ENCODE measurements around the gene PCBP4. TPM values are rescaled to one million over a fixed set of nuclear protein-coding genes. Genes with fewer than 3 reads are reported as not detected.

PCBP4 gene
- polyA plus RNA-seq, 3 donors, result 0.09 to 1.3 (median 0.22) TPM

DNA sequence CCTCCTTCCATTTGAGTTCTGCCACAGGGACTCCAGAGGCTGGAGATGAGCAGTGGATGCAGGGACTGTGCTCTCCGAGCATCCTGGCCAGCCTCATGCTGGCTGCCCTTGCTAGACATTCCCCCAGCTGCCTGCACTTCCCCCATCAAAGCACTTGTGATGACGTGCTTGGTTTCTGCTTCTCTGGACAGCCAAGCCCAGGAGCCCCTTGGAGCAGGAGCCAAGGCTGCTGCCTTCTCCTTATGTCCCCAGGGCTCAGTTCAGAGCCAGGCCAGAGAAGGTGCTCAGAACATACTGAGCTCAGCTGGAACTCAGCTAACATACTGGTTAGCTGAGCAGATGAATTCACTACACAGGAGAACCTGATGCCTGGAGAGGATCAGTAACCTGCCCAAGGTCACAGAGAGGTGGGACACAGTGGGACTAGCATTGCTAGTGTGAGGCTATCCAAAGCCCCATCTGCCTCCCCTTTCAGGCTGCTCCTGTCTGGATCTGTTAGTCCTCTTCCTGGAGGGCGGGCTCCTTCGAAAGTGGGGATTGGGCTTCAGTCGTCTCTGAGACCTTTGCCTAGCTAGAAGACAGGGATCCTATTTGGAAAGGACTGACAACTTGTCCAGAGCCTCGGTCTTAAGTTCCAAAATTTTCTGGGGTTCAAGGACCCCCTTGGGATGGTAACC, 4.3 kb downstream of the PCBP4 start:
- H4K20me1 ChIP-seq (ENCODE audit: insufficient read depth, low read length), result no peaks in the 10 kb centered on the region
- H3K27ac ChIP-seq (ENCODE audit: low read depth in 1 of 2, low read length in 2 of 2), result no peak overlapping the region
- Mint-ChIP-seq H3K36me3 (peaks cover 0 to 6% of the 10 kb centered on the region in 2 donors), H3K27ac (peak overlapping the region in 2 of 7 donors; percentile 19 to 25), H3K4me3 (no peak overlapping the region), H3K9me3 (peaks cover 0 to 13% (median 0%) of the 10 kb centered on the region in 7 donors), H3K27me3 (ENCODE audit: low read depth in 3 of 3) (peaks cover 35 to 70% (median 38%) of the 10 kb centered on the region in 3 donors), H3K4me1 (peaks cover 6% of the 10 kb centered on the region)
- intact Hi-C loops (cut with micrococcal nuclease), result no loop called here
- DNase-seq, result no peak
- no peak overlapping the region for H3K9ac ChIP-seq (ENCODE audit: insufficient read depth, low read length, poor library complexity, severe bottlenecking)
- no peaks in the 10 kb centered on the region for H3K9me3 ChIP-seq (replicated peaks in 1 of 2; ENCODE audit: control insufficient read depth in 1 of 2, insufficient read depth in 1 of 2, low read length in 2 of 2)
- WGBS (ENCODE audit: insufficient coverage), result 88% methylated on average over 5 of the region's 6 CpGs
- H3K4me3 ChIP-seq (replicated peaks in 1 of 3; ENCODE audit: low read depth in 2 of 3, low read length in 3 of 3), result no peak overlapping the region
- no peak overlapping the region for H3K4me2 ChIP-seq (replicated peaks; ENCODE audit: extremely low read depth, low read length, poor library complexity, severe bottlenecking)
- TF ChIP-seq, protein P1, sequence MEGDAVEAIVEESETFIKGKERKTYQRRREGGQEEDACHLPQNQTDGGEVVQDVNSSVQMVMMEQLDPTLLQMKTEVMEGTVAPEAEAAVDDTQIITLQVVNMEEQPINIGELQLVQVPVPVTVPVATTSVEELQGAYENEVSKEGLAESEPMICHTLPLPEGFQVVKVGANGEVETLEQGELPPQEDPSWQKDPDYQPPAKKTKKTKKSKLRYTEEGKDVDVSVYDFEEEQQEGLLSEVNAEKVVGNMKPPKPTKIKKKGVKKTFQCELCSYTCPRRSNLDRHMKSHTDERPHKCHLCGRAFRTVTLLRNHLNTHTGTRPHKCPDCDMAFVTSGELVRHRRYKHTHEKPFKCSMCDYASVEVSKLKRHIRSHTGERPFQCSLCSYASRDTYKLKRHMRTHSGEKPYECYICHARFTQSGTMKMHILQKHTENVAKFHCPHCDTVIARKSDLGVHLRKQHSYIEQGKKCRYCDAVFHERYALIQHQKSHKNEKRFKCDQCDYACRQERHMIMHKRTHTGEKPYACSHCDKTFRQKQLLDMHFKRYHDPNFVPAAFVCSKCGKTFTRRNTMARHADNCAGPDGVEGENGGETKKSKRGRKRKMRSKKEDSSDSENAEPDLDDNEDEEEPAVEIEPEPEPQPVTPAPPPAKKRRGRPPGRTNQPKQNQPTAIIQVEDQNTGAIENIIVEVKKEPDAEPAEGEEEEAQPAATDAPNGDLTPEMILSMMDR (IDR thresholded peaks at IDR 0.05), result no peak
- no peaks in the 10 kb centered on the region for H3K36me3 ChIP-seq (replicated peaks in 1 of 2; ENCODE audit: control insufficient read depth in 1 of 2, insufficient read depth in 2 of 2, low read length in 2 of 2)
- no peaks in the 10 kb centered on the region for H3K79me2 ChIP-seq (ENCODE audit: insufficient read depth, low read length)
- H3K27me3 ChIP-seq (ENCODE audit: control insufficient read depth in 2 of 2, insufficient read depth in 2 of 2, low read length in 2 of 2), result peaks cover 9 to 48% of the 10 kb centered on the region in 2 donors
- no peak overlapping the region for H2AFZ ChIP-seq (ENCODE audit: insufficient read depth, low read depth, low read length, poor library complexity, severe bottlenecking)
- H3K4me1 ChIP-seq (ENCODE audit: control insufficient read depth in 1 of 2, insufficient read depth in 2 of 2, low read length in 2 of 2), result peaks cover 7 to 11% of the 10 kb centered on the region in 2 donors

DNA sequence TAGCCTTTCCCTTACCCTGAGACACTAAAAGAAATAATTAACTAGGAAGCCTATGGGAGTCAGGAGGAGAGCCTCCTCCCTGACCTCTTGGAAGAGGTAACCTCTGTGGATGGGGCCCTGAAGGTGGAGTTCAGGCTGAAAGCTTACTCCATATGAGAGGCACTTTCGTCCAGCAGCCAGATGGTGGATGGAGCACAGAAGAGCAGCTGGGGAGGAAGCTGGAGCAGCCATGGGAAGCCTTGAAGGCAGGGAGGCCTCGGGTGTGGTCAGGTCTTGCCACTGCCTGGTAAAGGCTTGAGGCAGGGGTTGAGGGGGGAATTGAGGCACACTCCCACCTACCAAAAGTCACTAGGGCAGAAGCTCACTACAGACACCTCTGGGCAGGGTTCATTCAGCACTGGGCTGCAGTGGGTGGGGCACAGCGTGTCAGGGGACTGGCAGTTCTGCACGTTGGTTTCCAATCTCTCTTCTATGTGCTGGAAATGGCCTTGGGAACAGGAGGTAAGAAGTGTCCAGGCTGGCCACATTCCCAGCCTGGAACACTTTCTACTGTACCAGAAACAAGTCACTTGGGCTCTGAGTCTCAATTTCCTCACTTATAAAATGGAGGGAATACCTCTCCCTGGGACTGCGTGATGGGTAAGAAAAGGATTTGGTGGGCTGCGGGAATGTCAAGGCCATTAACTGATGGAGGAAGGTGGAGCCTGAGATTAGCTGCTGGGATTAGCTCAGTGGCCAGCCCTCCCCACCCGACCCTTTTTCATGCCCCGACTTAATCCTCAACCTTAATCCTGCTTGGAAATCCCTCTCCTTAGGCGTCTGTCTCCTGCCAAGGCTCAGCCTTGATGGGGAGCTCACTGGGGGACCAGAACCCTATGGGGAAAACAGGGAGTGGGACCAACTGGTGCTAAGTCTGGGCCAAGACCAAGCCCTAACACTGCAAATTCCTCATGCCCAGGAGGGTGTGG, 5.4 kb downstream of the PCBP4 start:
- no peak for DNase-seq
- H3K27ac Mint-ChIP-seq, result no peak overlapping the region
- Histone ChIP-seq H3K4me2 (replicated peaks; ENCODE audit: extremely low read depth, low read length, poor library complexity, severe bottlenecking) (no peak overlapping the region), H4K20me1 (ENCODE audit: insufficient read depth, low read length) (no peaks in the 10 kb centered on the region), H3K4me3 (replicated peaks in 1 of 3; ENCODE audit: low read depth in 2 of 3, low read length in 3 of 3) (no peak overlapping the region), H3K79me2 (ENCODE audit: insufficient read depth, low read length) (no peaks in the 10 kb centered on the region), H2AFZ (ENCODE audit: insufficient read depth, low read depth, low read length, poor library complexity, severe bottlenecking) (no peak overlapping the region), H3K36me3 (replicated peaks in 1 of 2; ENCODE audit: control insufficient read depth in 1 of 2, insufficient read depth in 2 of 2, low read length in 2 of 2) (no peaks in the 10 kb centered on the region), H3K27me3 (ENCODE audit: control insufficient read depth in 2 of 2, insufficient read depth in 2 of 2, low read length in 2 of 2) (peaks cover 6 to 44% of the 10 kb centered on the region in 2 donors), H3K27ac (ENCODE audit: low read depth in 1 of 2, low read length in 2 of 2) (no peak overlapping the region), H3K9ac (ENCODE audit: insufficient read depth, low read length, poor library complexity, severe bottlenecking) (no peak overlapping the region), H3K9me3 (replicated peaks in 1 of 2; ENCODE audit: control insufficient read depth in 1 of 2, insufficient read depth in 1 of 2, low read length in 2 of 2) (no peaks in the 10 kb centered on the region), H3K4me1 (ENCODE audit: control insufficient read depth in 1 of 2, insufficient read depth in 2 of 2, low read length in 2 of 2) (peaks cover 12% of the 10 kb centered on the region in 2 donors)
- intact Hi-C loops (cut with micrococcal nuclease), result no loop called here
- peaks cover 0 to 6% of the 10 kb centered on the region in 2 donors for H3K36me3 Mint-ChIP-seq
- peaks cover 32 to 61% (median 34%) of the 10 kb centered on the region in 3 donors for H3K27me3 Mint-ChIP-seq (ENCODE audit: low read depth in 3 of 3)
- 74% methylated on average over 3 of the region's 9 CpGs for WGBS (ENCODE audit: insufficient coverage)
- peaks cover 0 to 10% (median 0%) of the 10 kb centered on the region in 7 donors for H3K9me3 Mint-ChIP-seq
- TF ChIP-seq, protein P1 (IDR thresholded peaks at IDR 0.05), result no peak
- no peak overlapping the region for H3K4me3 Mint-ChIP-seq
- H3K4me1 Mint-ChIP-seq, result peaks cover 11% of the 10 kb centered on the region

All from CD14-positive monocyte (primary cell).